Thyroid gland (tissue), 4 donors: ENCODE measurements around the gene ISOC2.

Source experiments
- CTCF ChIP-seq, 6 experiments: fragments of 200-600 bp in 3 of 6; fragments of 450-650 bp in 3 of 6; sonication (generic) in 3 of 6; IDR thresholded peaks; one replicate each; pipeline ENCODE4 v1.5.1; 2016 to 2019; ENCODE audit warnings: antibody characterized with exemption in 6 of 6, mild to moderate bottlenecking in 2 of 6, inconsistent platforms in 1 of 6, moderate library complexity in 1 of 6
- POLR2A ChIP-seq, 2 donors: fragments of 450-650 bp; IDR thresholded peaks; one replicate each; pipeline ENCODE4 v1.6.1; 2017; ENCODE audit warnings: antibody characterized with exemption in 2 of 2, mild to moderate bottlenecking in 2 of 2, moderate library complexity in 1 of 2

- no peak for TF ChIP-seq CTCF (IDR thresholded peaks at IDR 0.05)
- TF ChIP-seq POLR2A (IDR thresholded peaks at IDR 0.05) = no peak
Measured at GRCh38 chr19:55463583-55464031, 2.2 kb upstream of the ISOC2 start.
